Measurements from ENCODE around the gene DPYSL5. TPM values are rescaled to one million over a fixed set of nuclear protein-coding genes. Genes with fewer than 3 reads are reported as not detected.

The DPYSL5 gene
- total RNA-seq, 1 donor from 2014 or later, result not detected

- no peak for DNase-seq (ENCODE audit: low spot score in 2 of 2)
- H3K4me3 ChIP-seq, result no peak overlapping the region
- no peaks in the 10 kb centered on the region for H3K9me3 ChIP-seq
- H3K27ac ChIP-seq, result no peak overlapping the region
- intact Hi-C loops (cut with DNase I), result no loop called here
- H3K36me3 ChIP-seq, result no peaks in the 10 kb centered on the region
- TF ChIP-seq, protein P1, sequence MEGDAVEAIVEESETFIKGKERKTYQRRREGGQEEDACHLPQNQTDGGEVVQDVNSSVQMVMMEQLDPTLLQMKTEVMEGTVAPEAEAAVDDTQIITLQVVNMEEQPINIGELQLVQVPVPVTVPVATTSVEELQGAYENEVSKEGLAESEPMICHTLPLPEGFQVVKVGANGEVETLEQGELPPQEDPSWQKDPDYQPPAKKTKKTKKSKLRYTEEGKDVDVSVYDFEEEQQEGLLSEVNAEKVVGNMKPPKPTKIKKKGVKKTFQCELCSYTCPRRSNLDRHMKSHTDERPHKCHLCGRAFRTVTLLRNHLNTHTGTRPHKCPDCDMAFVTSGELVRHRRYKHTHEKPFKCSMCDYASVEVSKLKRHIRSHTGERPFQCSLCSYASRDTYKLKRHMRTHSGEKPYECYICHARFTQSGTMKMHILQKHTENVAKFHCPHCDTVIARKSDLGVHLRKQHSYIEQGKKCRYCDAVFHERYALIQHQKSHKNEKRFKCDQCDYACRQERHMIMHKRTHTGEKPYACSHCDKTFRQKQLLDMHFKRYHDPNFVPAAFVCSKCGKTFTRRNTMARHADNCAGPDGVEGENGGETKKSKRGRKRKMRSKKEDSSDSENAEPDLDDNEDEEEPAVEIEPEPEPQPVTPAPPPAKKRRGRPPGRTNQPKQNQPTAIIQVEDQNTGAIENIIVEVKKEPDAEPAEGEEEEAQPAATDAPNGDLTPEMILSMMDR (IDR thresholded peaks at IDR 0.05), result no peak
- H3K27me3 ChIP-seq, result peaks cover 22% of the 10 kb centered on the region
- H3K4me1 ChIP-seq, result peaks cover 13 to 14% of the 10 kb centered on the region in 2 donors
Measured at GRCh38 chr2:26852405-26853306, 4.7 kb downstream of the DPYSL5 start.

DNA sequence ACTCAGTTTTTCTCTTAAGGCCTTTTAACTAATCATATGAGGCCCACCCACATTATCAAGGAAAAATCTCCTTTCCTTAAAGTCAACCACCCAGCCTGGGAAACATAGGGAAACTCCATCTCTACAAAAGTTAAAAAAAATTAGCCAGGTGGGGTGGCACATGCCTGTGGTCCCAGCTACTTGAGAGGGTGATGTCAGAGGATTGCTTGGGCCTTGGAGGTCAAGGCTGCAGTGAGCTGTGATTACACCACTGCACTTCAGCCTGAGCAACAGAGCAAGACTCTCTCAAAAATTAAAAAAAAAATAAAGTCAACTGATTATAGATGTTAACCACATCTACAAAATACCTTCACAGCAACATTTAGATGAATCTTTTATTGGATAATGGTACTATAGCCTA, 5.8 kb downstream of the DPYSL5 start:
- TF ChIP-seq, protein P1 (IDR thresholded peaks at IDR 0.05), result no peak
- intact Hi-C loops (cut with DNase I), result no loop called here
- Histone ChIP-seq H3K36me3 (no peaks in the 10 kb centered on the region), H3K4me3 (no peak overlapping the region), H3K4me1 (peaks cover 5 to 6% of the 10 kb centered on the region in 2 donors), H3K27me3 (peaks cover 12% of the 10 kb centered on the region), H3K9me3 (no peaks in the 10 kb centered on the region), H3K27ac (no peak overlapping the region)
- DNase-seq (ENCODE audit: low spot score in 2 of 2), result no peak

GRCh38 chr2:26854283-26854827, 6.4 kb downstream of the DPYSL5 start:
- H3K36me3 ChIP-seq, result no peaks in the 10 kb centered on the region
- TF ChIP-seq, protein P1 (IDR thresholded peaks at IDR 0.05), result no peak
- H3K27ac ChIP-seq, result no peak overlapping the region
- DNase-seq (ENCODE audit: low spot score in 2 of 2), result no peak
- peaks cover 2 to 4% of the 10 kb centered on the region in 2 donors for H3K4me1 ChIP-seq
- H3K4me3 ChIP-seq, result no peak overlapping the region
- intact Hi-C loops (cut with DNase I), result no loop called here
- H3K9me3 ChIP-seq, result no peaks in the 10 kb centered on the region
- H3K27me3 ChIP-seq, result peaks cover 11% of the 10 kb centered on the region

DNA sequence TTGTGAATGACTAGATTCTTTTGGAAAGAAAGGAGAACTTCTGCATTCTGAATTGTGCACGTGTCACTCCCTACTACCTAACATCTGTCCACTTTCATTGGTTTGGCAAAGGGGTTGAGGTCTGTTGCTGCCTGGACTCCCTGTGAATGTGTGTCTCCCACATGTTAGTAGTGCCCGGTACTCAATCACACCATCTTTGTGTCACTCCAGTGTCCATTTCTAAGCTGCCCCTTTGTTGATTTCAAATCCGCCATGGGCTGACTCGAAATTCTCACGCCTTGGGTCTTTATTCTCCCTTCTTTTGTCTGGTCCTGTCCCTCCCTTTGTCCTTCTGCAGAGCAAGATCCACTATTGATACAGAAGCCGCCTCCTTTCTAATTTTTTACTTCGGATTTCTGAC, 7.5 kb downstream of the DPYSL5 start:
- no peaks in the 10 kb centered on the region for H3K9me3 ChIP-seq
- peaks cover 4% of the 10 kb centered on the region for H3K27me3 ChIP-seq
- TF ChIP-seq, protein P1 (IDR thresholded peaks at IDR 0.05), result no peak
- no peaks in the 10 kb centered on the region for H3K36me3 ChIP-seq
- no peaks in the 10 kb centered on the region for H3K4me1 ChIP-seq
- intact Hi-C loops (cut with DNase I), result no loop called here
- no peak overlapping the region for H3K4me3 ChIP-seq
- DNase-seq (ENCODE audit: low spot score in 2 of 2), result no peak
- H3K27ac ChIP-seq, result no peak overlapping the region

DNA sequence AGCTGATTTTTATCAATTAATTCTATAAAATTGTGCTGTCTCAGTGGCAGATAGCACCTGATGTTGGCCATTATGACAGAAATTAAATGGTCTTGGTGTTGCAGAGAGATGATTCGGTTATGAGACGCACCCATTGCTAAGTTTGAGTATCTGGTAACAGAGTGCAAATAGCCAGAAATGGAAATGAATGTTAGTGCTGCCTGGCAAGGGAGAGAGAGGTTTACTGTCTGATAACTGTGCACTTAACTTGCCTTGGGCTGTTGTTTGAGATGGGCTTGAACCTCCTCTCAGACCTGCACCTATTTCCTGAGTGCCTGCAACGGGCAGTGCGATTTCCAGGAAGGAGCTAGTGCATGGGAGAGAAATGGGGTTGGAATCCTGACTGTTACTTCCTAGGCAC, 11.7 kb downstream of the DPYSL5 start:
- DNase-seq (ENCODE audit: low spot score in 2 of 2), result no peak
- Histone ChIP-seq H3K27me3 (peaks cover 4% of the 10 kb centered on the region), H3K4me3 (no peak overlapping the region), H3K4me1 (no peaks in the 10 kb centered on the region), H3K36me3 (no peaks in the 10 kb centered on the region), H3K9me3 (no peaks in the 10 kb centered on the region), H3K27ac (no peak overlapping the region)
- TF ChIP-seq, protein P1 (IDR thresholded peaks at IDR 0.05), result no peak
- intact Hi-C loops (cut with DNase I), result no loop called here
